Medulla oblongata (tissue), 1 donor: ENCODE data around the gene PPP1CC.
"Not testable (repeated sequence)": the region's sequence is repeated elsewhere in the genome, so short reads cannot be mapped to it uniquely, and the experiment has no call there.

Experiments
- DNase-seq: peaks from one replicate; pipeline ENCODE4 v3.0.0-alpha.2; 2015; ENCODE audit errors: extremely low spot score

PPP1CC gene

GRCh38 chr12:110742718-110743570 lies at the start of gene PPP1CC:
Gene PPP1CC, minus strand, starts transcription at chr12:110742891. Its CDS starts 184 bp downstream, at chr12:110742707.
- peak; percentile 97 for DNase-seq

GRCh38 chr12:110791589-110791988 lies 48.9 kb upstream of the PPP1CC start:
- no peak for DNase-seq

GRCh38 chr12:110790301-110790700 lies 47.6 kb upstream of the PPP1CC start:
- no peak for DNase-seq

- DNase-seq, result no peak
Observed at GRCh38 chr12:110786012-110786411, 43.3 kb upstream of the PPP1CC start.

- no peak for DNase-seq
Observed at GRCh38 chr12:110785240-110785639, 42.5 kb upstream of the PPP1CC start.

GRCh38 chr12:110782922-110783321 lies 40.2 kb upstream of the PPP1CC start:
- no peak for DNase-seq

- no peak for DNase-seq
Observed at GRCh38 chr12:110782094-110782493, 39.4 kb upstream of the PPP1CC start.

GRCh38 chr12:110780448-110780847 lies 37.8 kb upstream of the PPP1CC start:
- no peak for DNase-seq

- DNase-seq, result no peak
Observed at GRCh38 chr12:110778833-110779577, 36.3 kb upstream of the PPP1CC start.

GRCh38 chr12:110776410-110776809 lies 33.7 kb upstream of the PPP1CC start:
- no peak for DNase-seq

GRCh38 chr12:110775997-110776396 lies 33.3 kb upstream of the PPP1CC start:
- no peak for DNase-seq

- no peak for DNase-seq
Observed at GRCh38 chr12:110774824-110775223, 32.1 kb upstream of the PPP1CC start.

- DNase-seq, result no peak
Observed at GRCh38 chr12:110768960-110769359, 26.3 kb upstream of the PPP1CC start.

- DNase-seq, result no peak
Observed at GRCh38 chr12:110767863-110768262, 25.2 kb upstream of the PPP1CC start.

GRCh38 chr12:110766311-110767154 lies 23.8 kb upstream of the PPP1CC start:
- no peak for DNase-seq

GRCh38 chr12:110765572-110765971 lies 22.9 kb upstream of the PPP1CC start:
- DNase-seq, result not testable (repeated sequence)

- no peak for DNase-seq
Observed at GRCh38 chr12:110765111-110765510, 22.4 kb upstream of the PPP1CC start.

- no peak for DNase-seq
Observed at GRCh38 chr12:110763583-110763982, 20.9 kb upstream of the PPP1CC start.

- no peak for DNase-seq
Observed at GRCh38 chr12:110762891-110763290, 20.2 kb upstream of the PPP1CC start.

GRCh38 chr12:110760204-110760609 lies 17.5 kb upstream of the PPP1CC start:
- DNase-seq, result no peak

- no peak for DNase-seq
Observed at GRCh38 chr12:110758922-110759321, 16.2 kb upstream of the PPP1CC start.

- no peak for DNase-seq
Observed at GRCh38 chr12:110756611-110757010, 13.9 kb upstream of the PPP1CC start.
